Measurements from ENCODE around the gene SUV39H2. TPM values are rescaled to one million over a fixed set of nuclear protein-coding genes. Genes with fewer than 3 reads are reported as not detected.

Gene SUV39H2
- total RNA-seq, 1 experiment from 2014 or later, result 21.9 TPM

DNA sequence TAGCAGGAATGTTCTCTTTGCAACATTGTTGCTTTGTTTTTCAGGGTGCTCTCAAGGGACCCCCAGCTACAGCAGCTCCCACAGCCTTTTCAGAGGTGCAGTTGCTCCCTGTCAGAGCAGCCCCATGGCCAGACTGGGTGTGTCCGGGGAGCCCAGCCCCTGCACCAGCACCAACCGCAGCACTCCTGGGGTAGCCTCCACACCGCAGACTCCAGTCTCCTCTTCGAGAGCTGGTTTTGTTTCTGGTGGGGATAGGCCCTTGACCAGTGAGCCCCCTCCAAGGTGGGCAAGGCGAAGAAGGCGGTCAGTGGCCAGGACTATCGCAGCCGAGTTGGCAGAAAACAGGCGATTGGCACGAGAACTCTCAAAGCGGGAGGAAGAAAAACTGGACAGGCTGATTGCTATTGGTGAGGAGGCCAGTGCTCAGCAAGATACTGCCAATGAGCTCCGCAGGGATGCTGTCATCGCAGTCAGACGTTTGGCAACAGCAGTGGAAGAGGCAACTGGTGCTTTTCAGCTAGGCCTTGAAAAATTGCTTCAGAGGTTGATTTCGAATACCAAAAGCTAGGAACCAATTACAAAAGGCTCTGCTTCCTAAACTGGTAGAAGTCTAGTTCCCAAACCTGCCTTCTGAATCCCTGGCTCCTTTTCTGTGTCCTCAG lies 35.2 kb upstream of the SUV39H2 start:
- H3K4me3 ChIP-seq (ENCODE audit: low read depth in 2 of 2, low read length in 2 of 2), result no peak overlapping the region
- TF ChIP-seq SIN3A (IDR thresholded peaks at IDR 0.05; ENCODE audit: borderline replicate concordance, insufficient read depth, low read depth, low read length) (no peak), POLR2AphosphoS5 (IDR thresholded peaks at IDR 0.05; ENCODE audit: low read depth, low read length) (no peak), TCF7L2 (IDR thresholded peaks at IDR 0.05; ENCODE audit: low read depth, low read length) (no peak)
- TF ChIP-seq, protein P1, sequence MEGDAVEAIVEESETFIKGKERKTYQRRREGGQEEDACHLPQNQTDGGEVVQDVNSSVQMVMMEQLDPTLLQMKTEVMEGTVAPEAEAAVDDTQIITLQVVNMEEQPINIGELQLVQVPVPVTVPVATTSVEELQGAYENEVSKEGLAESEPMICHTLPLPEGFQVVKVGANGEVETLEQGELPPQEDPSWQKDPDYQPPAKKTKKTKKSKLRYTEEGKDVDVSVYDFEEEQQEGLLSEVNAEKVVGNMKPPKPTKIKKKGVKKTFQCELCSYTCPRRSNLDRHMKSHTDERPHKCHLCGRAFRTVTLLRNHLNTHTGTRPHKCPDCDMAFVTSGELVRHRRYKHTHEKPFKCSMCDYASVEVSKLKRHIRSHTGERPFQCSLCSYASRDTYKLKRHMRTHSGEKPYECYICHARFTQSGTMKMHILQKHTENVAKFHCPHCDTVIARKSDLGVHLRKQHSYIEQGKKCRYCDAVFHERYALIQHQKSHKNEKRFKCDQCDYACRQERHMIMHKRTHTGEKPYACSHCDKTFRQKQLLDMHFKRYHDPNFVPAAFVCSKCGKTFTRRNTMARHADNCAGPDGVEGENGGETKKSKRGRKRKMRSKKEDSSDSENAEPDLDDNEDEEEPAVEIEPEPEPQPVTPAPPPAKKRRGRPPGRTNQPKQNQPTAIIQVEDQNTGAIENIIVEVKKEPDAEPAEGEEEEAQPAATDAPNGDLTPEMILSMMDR (IDR thresholded peaks at IDR 0.05), result no peak
- TF ChIP-seq, protein P2, sequence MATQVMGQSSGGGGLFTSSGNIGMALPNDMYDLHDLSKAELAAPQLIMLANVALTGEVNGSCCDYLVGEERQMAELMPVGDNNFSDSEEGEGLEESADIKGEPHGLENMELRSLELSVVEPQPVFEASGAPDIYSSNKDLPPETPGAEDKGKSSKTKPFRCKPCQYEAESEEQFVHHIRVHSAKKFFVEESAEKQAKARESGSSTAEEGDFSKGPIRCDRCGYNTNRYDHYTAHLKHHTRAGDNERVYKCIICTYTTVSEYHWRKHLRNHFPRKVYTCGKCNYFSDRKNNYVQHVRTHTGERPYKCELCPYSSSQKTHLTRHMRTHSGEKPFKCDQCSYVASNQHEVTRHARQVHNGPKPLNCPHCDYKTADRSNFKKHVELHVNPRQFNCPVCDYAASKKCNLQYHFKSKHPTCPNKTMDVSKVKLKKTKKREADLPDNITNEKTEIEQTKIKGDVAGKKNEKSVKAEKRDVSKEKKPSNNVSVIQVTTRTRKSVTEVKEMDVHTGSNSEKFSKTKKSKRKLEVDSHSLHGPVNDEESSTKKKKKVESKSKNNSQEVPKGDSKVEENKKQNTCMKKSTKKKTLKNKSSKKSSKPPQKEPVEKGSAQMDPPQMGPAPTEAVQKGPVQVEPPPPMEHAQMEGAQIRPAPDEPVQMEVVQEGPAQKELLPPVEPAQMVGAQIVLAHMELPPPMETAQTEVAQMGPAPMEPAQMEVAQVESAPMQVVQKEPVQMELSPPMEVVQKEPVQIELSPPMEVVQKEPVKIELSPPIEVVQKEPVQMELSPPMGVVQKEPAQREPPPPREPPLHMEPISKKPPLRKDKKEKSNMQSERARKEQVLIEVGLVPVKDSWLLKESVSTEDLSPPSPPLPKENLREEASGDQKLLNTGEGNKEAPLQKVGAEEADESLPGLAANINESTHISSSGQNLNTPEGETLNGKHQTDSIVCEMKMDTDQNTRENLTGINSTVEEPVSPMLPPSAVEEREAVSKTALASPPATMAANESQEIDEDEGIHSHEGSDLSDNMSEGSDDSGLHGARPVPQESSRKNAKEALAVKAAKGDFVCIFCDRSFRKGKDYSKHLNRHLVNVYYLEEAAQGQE (IDR thresholded peaks at IDR 0.05; ENCODE audit: insufficient read depth in 1 of 2, low read depth in 2 of 2, low read length in 1 of 2), result no peak
- DNase-seq (ENCODE audit: low read depth, low spot score), result no peak
- no TSS peak for BruUV-seq (replicated peaks)
- ATAC-seq, result no peak
- CTCF ChIA-PET, result no interaction called here
- peaks cover 29% of the 10 kb centered on the region for H3K36me3 ChIP-seq (ENCODE audit: control insufficient read depth, insufficient read depth, low read length)
- no peaks in the 10 kb centered on the region for H3K9me3 ChIP-seq (ENCODE audit: control insufficient read depth, insufficient read depth, low read depth, low read length)
- POLR2A ChIA-PET, result no interaction called here
- in situ Hi-C loops (cut with HindIII; ENCODE audit: low pct_unique_long_range_greater_than_20kb, low sequenced_read_pairs) (no loop called here), intact Hi-C loops (cut with micrococcal nuclease; ENCODE audit: unreplicated experiment) (no loop called here)
- no peaks in the 10 kb centered on the region; the same call in 1 of the 2 replicates for H3K4me1 ChIP-seq (ENCODE audit: control insufficient read depth, insufficient read depth, low read length)
- no peak overlapping the region for H3K27ac ChIP-seq (ENCODE audit: low read length)
- H3K27me3 ChIP-seq (ENCODE audit: control insufficient read depth, insufficient read depth, low read length), result no peaks in the 10 kb centered on the region

- POLR2A ChIA-PET, result no interaction called here
- intact Hi-C loops (cut with micrococcal nuclease; ENCODE audit: unreplicated experiment), result no loop called here
- ATAC-seq (no peak), DNase-seq (ENCODE audit: low read depth, low spot score) (no peak)
- Histone ChIP-seq H3K4me1 (ENCODE audit: control insufficient read depth, insufficient read depth, low read length) (no peaks in the 10 kb centered on the region), H3K27ac (ENCODE audit: low read length) (no peak overlapping the region), H3K9me3 (ENCODE audit: control insufficient read depth, insufficient read depth, low read depth, low read length) (no peaks in the 10 kb centered on the region), H3K36me3 (ENCODE audit: control insufficient read depth, insufficient read depth, low read length) (peaks cover 29% of the 10 kb centered on the region), H3K4me3 (ENCODE audit: low read depth in 2 of 2, low read length in 2 of 2) (no peak overlapping the region), H3K27me3 (ENCODE audit: control insufficient read depth, insufficient read depth, low read length) (no peaks in the 10 kb centered on the region)
- in situ Hi-C loops (cut with HindIII; ENCODE audit: low pct_unique_long_range_greater_than_20kb, low sequenced_read_pairs), result no loop called here
- CTCF ChIA-PET, result no interaction called here
- TF ChIP-seq, protein P2 (IDR thresholded peaks at IDR 0.05; ENCODE audit: insufficient read depth in 1 of 2, low read depth in 2 of 2, low read length in 1 of 2), result no peak
- no peak for TF ChIP-seq POLR2AphosphoS5 (IDR thresholded peaks at IDR 0.05; ENCODE audit: low read depth, low read length)
- no peak for TF ChIP-seq SIN3A (IDR thresholded peaks at IDR 0.05; ENCODE audit: borderline replicate concordance, insufficient read depth, low read depth, low read length)
- TF ChIP-seq TCF7L2 (IDR thresholded peaks at IDR 0.05; ENCODE audit: low read depth, low read length), result no peak
- TF ChIP-seq, protein P1 (IDR thresholded peaks at IDR 0.05), result no peak
- no TSS peak for BruUV-seq (replicated peaks)
These were observed 33.7 kb upstream of the SUV39H2 start for GRCh38 chr10:14844948-14845347.

Data from Panc1 (cell line).